HG03097 (cell line): ENCODE data around the gene INTS11.

ENCODE experiments used
- ATAC-seq: cut with Tn5 transposase; IDR thresholded peaks from one replicate; pipeline ENCODE4 v1.9.1; 2021; ENCODE audit not compliant: unreplicated experiment, low FRiP score

The INTS11 gene

GRCh38 chr1:1314678-1315335 is 9.7 kb downstream of the INTS11 start:
- ATAC-seq = no peak

GRCh38 chr1:1314237-1314586 is 10.2 kb downstream of the INTS11 start:
- ATAC-seq = no peak

GRCh38 chr1:1313500-1314236 is 10.8 kb downstream of the INTS11 start:
- ATAC-seq = no peak

GRCh38 chr1:1312450-1313314 is 11.8 kb downstream of the INTS11 start:
- ATAC-seq = no peak

GRCh38 chr1:1311107-1312104 is 13.1 kb downstream of the INTS11 start:
- no peak for ATAC-seq

- no peak for ATAC-seq
Measured at GRCh38 chr1:1310476-1311053, 13.9 kb downstream of the INTS11 start.

- no peak for ATAC-seq
Measured at GRCh38 chr1:1310109-1310385, 14.4 kb downstream of the INTS11 start.

GRCh38 chr1:1309251-1310108 is 15.0 kb downstream of the INTS11 start:
- no peak for ATAC-seq

GRCh38 chr1:1308756-1309250 is 15.7 kb downstream of the INTS11 start:
- peak; percentile 0 for ATAC-seq

- ATAC-seq = peak; percentile 55
Measured at GRCh38 chr1:1307923-1308755, 16.3 kb downstream of the INTS11 start, which contains the start of the genes ACAP3 and PUSL1. Gene ACAP3, minus strand, starts transcription at chr1:1307930. Its CDS starts 115 bp downstream, at chr1:1307815. Gene PUSL1, plus strand, starts transcription at chr1:1308597. Its CDS starts 47 bp downstream, at chr1:1308644.

GRCh38 chr1:1307261-1307922 is 17.1 kb downstream of the INTS11 start:
- ATAC-seq = no peak

- ATAC-seq = no peak
Measured at GRCh38 chr1:1306661-1307260, 17.7 kb downstream of the INTS11 start.

GRCh38 chr1:1306070-1306660 is 18.3 kb downstream of the INTS11 start:
- no peak for ATAC-seq

GRCh38 chr1:1305300-1306069 is 19.0 kb downstream of the INTS11 start:
- ATAC-seq = no peak

GRCh38 chr1:1304331-1305299 is 19.8 kb downstream of the INTS11 start:
- ATAC-seq = no peak
